Neural progenitor cell (in vitro differentiated cells): Measurements from ENCODE around the gene PRSS16. TPM values are rescaled to one million over a fixed set of nuclear protein-coding genes. Genes with fewer than 3 reads are reported as not detected.
A peak's percentile ranks its signal among the peaks of the same experiment; 100 is the strongest.

ENCODE experiments used
- DNase-seq: peaks from one replicate; pipeline ENCODE4 v3.0.0-alpha.2; 2016; ENCODE audit warnings: low spot score
- H2AFZ ChIP-seq: fragments of 200-600 bp; sonication (generic); replicated peaks from 2 replicates; pipeline ENCODE4 v1.6.1; 2016; ENCODE audit warnings: antibody characterized with exemption
- H3F3A ChIP-seq: fragments of 200-600 bp; sonication (generic); 2 replicates; pipeline ENCODE4 v1.6.1; 2016; ENCODE audit warnings: antibody characterized with exemption, low read depth
- H3K27ac ChIP-seq: fragments of 200-600 bp; sonication (generic); 2 replicates; pipeline ENCODE4 v1.5.1; 2016; ENCODE audit warnings: mild to moderate bottlenecking
- H3K27me3 ChIP-seq: fragments of 200-600 bp; sonication (generic); 2 replicates; pipeline ENCODE4 v1.6.1; 2016; ENCODE audit warnings: mild to moderate bottlenecking, moderate library complexity
- H3K36me3 ChIP-seq: fragments of 200-600 bp; sonication (generic); 2 replicates; pipeline ENCODE4 v1.5.1; 2016
- H3K4me1 ChIP-seq: fragments of 200-600 bp; sonication (generic); 2 replicates; pipeline ENCODE4 v1.6.1; 2016; ENCODE audit warnings: mixed run types
- H3K4me2 ChIP-seq: fragments of 200-600 bp; sonication (generic); 2 replicates; pipeline ENCODE4 v1.6.1; 2016
- H3K4me3 ChIP-seq: fragments of 200-600 bp; sonication (generic); 2 replicates; pipeline ENCODE4 v1.5.1; 2016
- H3K79me2 ChIP-seq: fragments of 200-600 bp; sonication (generic); 2 replicates; pipeline ENCODE4 v1.6.1; 2016; ENCODE audit warnings: low read depth
- H3K9ac ChIP-seq: fragments of 200-600 bp; sonication (generic); 2 replicates; pipeline ENCODE4 v1.6.1; 2016
- H3K9me3 ChIP-seq: fragments of 200-600 bp; sonication (generic); 2 replicates; pipeline ENCODE4 v1.5.1; 2016; ENCODE audit warnings: low read depth
- H4K20me1 ChIP-seq: fragments of 200-600 bp; sonication (generic); 2 replicates; pipeline ENCODE4 v1.6.1; 2016; ENCODE audit warnings: low read depth
- H3K27ac Mint-ChIP-seq: 3 replicates; pipeline ENCODE4 v1.8.0; 2021; ENCODE audit warnings: mixed read lengths
- H3K27me3 Mint-ChIP-seq: 2 replicates; pipeline ENCODE4 v1.8.0; 2022; ENCODE audit warnings: low read depth, mild to moderate bottlenecking, inconsistent platforms, moderate library complexity, mixed read lengths; ENCODE audit not compliant: insufficient read depth
- H3K36me3 Mint-ChIP-seq: 3 replicates; pipeline ENCODE4 v1.8.0; 2021; ENCODE audit warnings: mixed read lengths
- H3K4me1 Mint-ChIP-seq: 3 replicates; pipeline ENCODE4 v1.8.0; 2021; ENCODE audit warnings: mixed read lengths
- H3K4me3 Mint-ChIP-seq: 3 replicates; pipeline ENCODE4 v1.8.0; 2021; ENCODE audit warnings: mild to moderate bottlenecking, moderate library complexity, mixed read lengths
- H3K9me3 Mint-ChIP-seq: 3 replicates; pipeline ENCODE4 v1.8.0; 2020; ENCODE audit warnings: mixed read lengths
- CTCF ChIP-seq: fragments of 200-600 bp; sonication (generic); IDR thresholded peaks from 2 replicates; pipeline ENCODE4 v1.5.1; 2017; ENCODE audit warnings: antibody characterized with exemption, mild to moderate bottlenecking
- EZH2 ChIP-seq: fragments of 200-600 bp; sonication (generic); IDR thresholded peaks from 2 replicates; pipeline ENCODE4 v1.6.1; 2017; ENCODE audit warnings: antibody characterized with exemption, mild to moderate bottlenecking, moderate library complexity
- EZH2phosphoT487 ChIP-seq: fragments of 200-600 bp; sonication (generic); IDR thresholded peaks from 2 replicates; pipeline ENCODE4 v1.6.1; 2017; ENCODE audit warnings: antibody characterized with exemption
- total RNA-seq: library from RNA; depleted of rRNA; stranded (reverse); fragments of >200 nt; gene quantifications from 2 replicates; pipeline ENCODE4 v1.2.3, GENCODE V29; 2015; ENCODE audit warnings: low replicate concordance

Gene PRSS16, protein sequence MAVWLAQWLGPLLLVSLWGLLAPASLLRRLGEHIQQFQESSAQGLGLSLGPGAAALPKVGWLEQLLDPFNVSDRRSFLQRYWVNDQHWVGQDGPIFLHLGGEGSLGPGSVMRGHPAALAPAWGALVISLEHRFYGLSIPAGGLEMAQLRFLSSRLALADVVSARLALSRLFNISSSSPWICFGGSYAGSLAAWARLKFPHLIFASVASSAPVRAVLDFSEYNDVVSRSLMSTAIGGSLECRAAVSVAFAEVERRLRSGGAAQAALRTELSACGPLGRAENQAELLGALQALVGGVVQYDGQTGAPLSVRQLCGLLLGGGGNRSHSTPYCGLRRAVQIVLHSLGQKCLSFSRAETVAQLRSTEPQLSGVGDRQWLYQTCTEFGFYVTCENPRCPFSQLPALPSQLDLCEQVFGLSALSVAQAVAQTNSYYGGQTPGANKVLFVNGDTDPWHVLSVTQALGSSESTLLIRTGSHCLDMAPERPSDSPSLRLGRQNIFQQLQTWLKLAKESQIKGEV
- total RNA-seq = 4.3 and 7.2 TPM in 2 replicates

DNA sequence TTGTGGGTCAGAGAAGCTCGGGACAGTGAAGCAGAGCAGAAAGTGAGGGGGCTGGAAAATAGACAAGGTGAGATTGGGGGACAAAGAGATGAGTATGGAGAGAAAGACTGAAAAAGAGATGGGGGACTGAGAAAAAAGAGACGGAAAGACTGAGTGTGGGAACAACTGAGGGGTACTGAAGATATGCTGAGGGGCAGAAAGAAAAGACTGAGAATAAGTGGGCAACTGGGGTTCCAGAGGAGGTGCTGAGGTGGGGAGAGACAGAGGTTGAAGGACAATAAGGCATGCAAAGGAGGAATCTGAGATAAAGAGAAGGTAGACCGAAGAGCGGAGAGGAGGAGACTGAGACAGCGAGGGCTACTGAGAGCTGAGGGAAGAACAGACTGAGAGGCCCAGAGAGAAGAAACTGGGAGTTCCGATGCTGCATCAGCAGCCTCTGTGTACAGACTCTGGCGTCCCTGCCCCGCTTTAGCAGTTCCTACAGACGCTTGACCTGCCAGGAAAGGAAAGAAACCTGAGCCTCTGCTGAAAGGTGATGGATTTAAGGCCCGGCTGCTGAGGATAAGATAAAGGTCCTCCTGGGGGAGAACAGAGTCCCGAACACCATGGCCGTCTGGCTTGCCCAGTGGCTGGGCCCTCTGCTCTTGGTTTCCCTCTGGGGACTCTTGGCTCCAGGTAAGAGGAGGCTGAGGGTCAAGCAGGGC, at the start of gene PRSS16:
Gene PRSS16, plus strand, starts transcription at position 569 of the 704 bp plus-strand sequence. Its CDS starts 37 bp downstream, at position 606.
- Histone ChIP-seq H3K9me3 (no peaks in the 10 kb centered on the region), H2AFZ (no peak within 1 kb of the TSS), H4K20me1 (no peaks in the 10 kb centered on the region), H3K36me3 (no peaks in the 10 kb centered on the region), H3F3A (peaks cover 19% of the 10 kb centered on the region), H3K79me2 (no peaks in the 10 kb centered on the region), H3K27ac (no peak within 1 kb of the TSS), H3K4me1 (peaks cover 7% of the 10 kb centered on the region), H3K9ac (no peak within 1 kb of the TSS), H3K27me3 (peaks cover 71% of the 10 kb centered on the region), H3K4me3 (no peak within 1 kb of the TSS), H3K4me2 (no peak within 1 kb of the TSS)
- Mint-ChIP-seq H3K27me3 (peaks cover 21% of the 10 kb centered on the region), H3K4me1 (peaks cover 16% of the 10 kb centered on the region), H3K36me3 (no peaks in the 10 kb centered on the region), H3K27ac (no peak within 1 kb of the TSS), H3K9me3 (no peaks in the 10 kb centered on the region), H3K4me3 (no peak within 1 kb of the TSS)
- TF ChIP-seq EZH2phosphoT487 = no peak
- no peak for TF ChIP-seq EZH2
- no peak for TF ChIP-seq CTCF
- DNase-seq = no peak

DNA sequence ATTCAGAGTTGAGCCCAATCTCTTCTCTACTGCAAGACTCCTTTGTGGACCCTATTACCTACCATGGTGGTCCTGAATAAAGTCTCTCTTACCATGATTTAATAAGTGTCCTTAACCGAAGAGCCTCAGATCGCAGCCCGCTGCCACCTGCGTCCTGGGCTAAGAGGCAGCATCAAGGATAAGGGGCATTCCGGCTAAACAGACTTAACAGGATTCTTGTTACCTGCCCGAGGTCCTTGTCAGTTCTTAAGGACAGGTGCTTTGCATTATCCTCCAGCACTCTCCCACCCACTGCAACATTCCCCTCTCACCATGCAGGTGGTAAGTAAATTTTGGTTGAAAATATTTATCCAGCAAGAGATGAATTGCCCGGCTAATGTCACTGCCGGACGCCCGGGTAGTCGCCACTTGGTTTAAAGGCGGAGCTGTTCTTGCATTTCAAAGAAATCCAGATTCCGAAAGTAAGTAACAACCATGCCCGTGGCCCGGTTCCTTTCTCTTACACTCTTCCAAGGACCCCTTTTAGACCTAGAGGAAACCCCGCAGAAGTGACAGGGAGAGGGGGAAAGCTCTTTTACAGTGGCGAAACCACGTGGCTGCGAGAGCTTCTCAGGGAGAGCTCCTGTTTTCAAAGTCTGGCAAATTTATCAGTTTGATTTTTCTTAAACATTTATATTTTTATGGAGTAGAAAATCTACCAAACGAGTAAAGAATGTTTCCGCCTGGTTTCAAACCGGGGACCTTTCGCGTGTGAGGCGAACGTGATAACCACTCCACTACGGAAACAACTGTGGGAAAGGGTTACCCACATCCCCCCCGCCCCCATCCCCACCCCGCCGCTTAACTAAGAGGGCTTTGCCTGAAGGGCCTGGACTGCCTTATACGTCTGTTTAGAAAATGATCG, 41.9 kb upstream of the PRSS16 start:
- Histone ChIP-seq H3K79me2 (no peaks in the 10 kb centered on the region), H3K4me1 (peaks cover 9% of the 10 kb centered on the region), H3K27me3 (peaks cover 60% of the 10 kb centered on the region), H3K4me2 (peak overlapping the region; percentile 74), H2AFZ (peak overlapping the region; percentile 58), H3K9ac (no peak overlapping the region), H3K36me3 (no peaks in the 10 kb centered on the region), H4K20me1 (no peaks in the 10 kb centered on the region), H3K4me3 (peak overlapping the region; percentile 47), H3F3A (peaks cover 4% of the 10 kb centered on the region), H3K9me3 (no peaks in the 10 kb centered on the region), H3K27ac (no peak overlapping the region)
- no peaks in the 10 kb centered on the region for H3K36me3 Mint-ChIP-seq
- H3K4me1 Mint-ChIP-seq = peaks cover 5% of the 10 kb centered on the region
- peaks cover 9% of the 10 kb centered on the region for H3K27me3 Mint-ChIP-seq
- H3K9me3 Mint-ChIP-seq = no peaks in the 10 kb centered on the region
- peak; percentile 44 for DNase-seq
- H3K27ac Mint-ChIP-seq = no peak overlapping the region
- peak overlapping the region; percentile 67 for H3K4me3 Mint-ChIP-seq
- TF ChIP-seq CTCF (no peak), EZH2 (no peak), EZH2phosphoT487 (no peak)

DNA sequence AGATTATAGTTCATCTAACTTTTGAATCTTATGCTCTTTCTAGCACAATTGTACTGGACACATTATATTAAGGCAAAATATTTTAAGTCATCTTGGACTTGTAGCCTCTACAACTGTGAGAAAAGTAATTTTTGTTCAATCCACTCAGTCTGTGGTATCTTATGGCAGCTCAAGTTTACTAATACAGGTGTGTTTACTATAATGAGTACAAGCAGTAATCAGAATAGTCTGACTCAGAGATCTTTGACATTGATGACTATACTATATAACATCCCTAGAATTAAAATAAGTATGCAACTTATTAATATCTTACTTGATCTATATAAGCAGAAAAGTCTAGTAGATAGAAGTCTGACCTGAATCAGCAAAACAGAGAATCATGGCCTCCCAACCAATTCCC, 40.7 kb upstream of the PRSS16 start:
- TF ChIP-seq EZH2 (no peak), CTCF (no peak), EZH2phosphoT487 (no peak)
- Histone ChIP-seq H3K27ac (no peak overlapping the region), H4K20me1 (no peaks in the 10 kb centered on the region), H2AFZ (no peak overlapping the region), H3K4me1 (peaks cover 9% of the 10 kb centered on the region), H3K27me3 (peaks cover 60% of the 10 kb centered on the region), H3K36me3 (no peaks in the 10 kb centered on the region), H3K4me3 (no peak overlapping the region), H3K9ac (no peak overlapping the region), H3K9me3 (no peaks in the 10 kb centered on the region), H3K4me2 (no peak overlapping the region), H3F3A (peaks cover 8% of the 10 kb centered on the region), H3K79me2 (no peaks in the 10 kb centered on the region)
- Mint-ChIP-seq H3K27ac (no peak overlapping the region), H3K27me3 (peaks cover 9% of the 10 kb centered on the region), H3K4me3 (no peak overlapping the region), H3K4me1 (peaks cover 5% of the 10 kb centered on the region), H3K36me3 (no peaks in the 10 kb centered on the region), H3K9me3 (no peaks in the 10 kb centered on the region)
- DNase-seq = no peak
